ENCODE measurements around the gene GINS1.
"Not testable (repeated sequence)": the region's sequence is repeated elsewhere in the genome, so short reads cannot be mapped to it uniquely, and the experiment has no call there.

Gene GINS1

GRCh38 chr20:25390538-25391528 is 16.6 kb upstream of the GINS1 start, which contains the start of gene ABHD12:
ABHD12 (minus strand) TSS chr20:25390835; CDS start chr20:25390703, 132 bp downstream.
- peak; percentile 90 for DNase-seq

DNA sequence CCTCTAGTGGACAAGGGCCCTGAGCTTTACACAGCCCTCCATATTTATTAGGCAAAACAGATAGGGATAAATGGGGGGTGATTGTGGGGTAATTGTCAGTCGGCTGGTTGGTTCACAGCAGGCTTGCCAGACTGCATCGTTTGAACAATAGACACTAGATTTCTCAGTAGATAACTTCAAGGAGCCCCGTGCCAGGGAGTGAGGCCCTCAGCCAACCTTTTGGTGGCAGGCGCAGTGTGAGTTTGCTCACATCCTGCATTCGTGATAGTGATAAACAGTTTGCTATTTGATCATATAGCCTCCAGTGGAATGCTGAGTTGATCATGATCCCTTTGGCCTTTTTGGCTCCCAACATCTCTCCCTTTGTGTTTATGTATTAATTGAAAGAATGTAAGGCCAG is 13.2 kb upstream of the GINS1 start:
- DNase-seq, result no peak

- no peak for DNase-seq
Observed at GRCh38 chr20:25394996-25395395, 12.5 kb upstream of the GINS1 start.

DNA sequence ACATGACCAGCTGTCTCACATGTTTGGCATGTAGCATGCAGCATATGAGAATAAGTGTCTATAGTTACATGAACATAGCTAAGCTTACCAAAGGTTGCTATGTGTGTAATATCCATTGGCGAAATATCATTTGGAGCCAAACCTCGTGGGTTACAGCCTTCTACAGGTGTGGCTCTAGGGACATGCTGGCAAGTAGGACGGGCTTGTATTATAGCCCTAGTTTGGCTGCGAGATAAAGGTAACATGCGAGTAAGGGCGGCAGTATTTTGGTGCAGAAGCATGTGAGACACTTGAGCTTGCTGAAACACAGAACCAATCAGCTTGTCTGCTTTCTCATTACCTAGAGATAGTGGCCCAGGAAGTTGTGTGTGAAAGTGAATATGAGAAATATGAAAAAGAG is 10.4 kb upstream of the GINS1 start:
- no peak for DNase-seq

DNA sequence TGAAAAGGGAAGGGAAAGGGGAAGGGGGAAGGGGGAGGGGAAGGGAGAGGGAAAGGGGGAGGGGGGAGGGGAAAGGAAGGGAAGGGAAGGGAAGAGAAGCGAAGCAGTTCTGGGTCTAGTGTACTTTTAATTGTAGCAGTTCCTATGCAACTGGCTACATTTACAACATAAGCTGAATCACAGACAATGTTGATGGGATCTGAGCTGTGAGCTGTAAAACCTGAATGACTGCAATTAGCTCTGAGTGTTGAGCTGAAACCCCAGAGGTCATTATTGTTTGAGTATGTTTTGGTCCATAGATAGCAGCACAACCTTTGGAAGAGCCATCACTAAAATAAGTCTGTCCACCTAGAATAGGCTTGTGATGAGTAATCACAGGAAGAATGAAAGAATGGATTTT is 9.7 kb upstream of the GINS1 start:
- DNase-seq, result no peak

GRCh38 chr20:25398376-25399036 is 9.0 kb upstream of the GINS1 start:
- DNase-seq, result no peak

- DNase-seq, result no peak
Observed at GRCh38 chr20:25399037-25399430, 8.4 kb upstream of the GINS1 start.

DNA sequence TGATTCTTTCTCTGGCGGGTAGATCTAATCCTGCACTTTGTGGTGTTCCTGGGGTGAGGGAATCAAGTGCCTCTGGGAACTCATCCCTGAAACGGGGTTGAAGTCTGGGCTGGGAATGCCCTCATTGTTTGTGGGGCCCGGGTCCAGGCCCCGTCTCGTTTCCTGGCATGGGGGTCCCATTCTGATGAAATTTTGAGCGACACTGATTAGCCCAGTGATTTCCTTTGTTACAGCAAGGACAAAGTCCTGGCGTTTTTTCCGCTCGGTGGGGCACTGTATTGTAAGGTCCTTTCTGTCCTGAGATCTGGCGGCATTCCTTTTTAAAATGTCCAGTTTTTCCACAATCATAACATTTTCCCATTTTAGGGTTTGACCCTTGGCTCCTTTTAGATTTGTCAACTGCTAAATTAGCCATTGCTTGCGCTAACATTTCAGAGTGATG is 7.2 kb upstream of the GINS1 start:
- not testable (repeated sequence) for DNase-seq

- no peak for DNase-seq
Observed at GRCh38 chr20:25402583-25402982, 4.9 kb upstream of the GINS1 start.

DNA sequence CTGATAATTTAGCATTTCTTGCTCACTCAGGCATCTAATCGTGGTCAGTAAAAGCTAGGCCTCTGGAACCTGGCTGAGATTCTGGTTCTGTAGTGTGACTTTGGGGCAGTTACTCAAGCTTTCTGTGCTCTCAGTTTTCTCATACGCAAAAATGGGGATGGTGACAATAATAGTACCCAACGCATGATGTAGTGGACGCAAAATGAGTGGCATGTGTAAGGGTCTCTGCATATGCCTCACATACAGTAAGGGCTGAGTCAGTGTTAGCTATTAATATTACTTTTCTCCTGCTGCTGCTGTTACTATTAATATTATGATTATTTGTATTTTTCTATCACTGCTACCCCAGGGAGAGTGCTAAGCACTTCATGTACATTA is 686 bp downstream of the GINS1 start:
- no peak for DNase-seq

DNA sequence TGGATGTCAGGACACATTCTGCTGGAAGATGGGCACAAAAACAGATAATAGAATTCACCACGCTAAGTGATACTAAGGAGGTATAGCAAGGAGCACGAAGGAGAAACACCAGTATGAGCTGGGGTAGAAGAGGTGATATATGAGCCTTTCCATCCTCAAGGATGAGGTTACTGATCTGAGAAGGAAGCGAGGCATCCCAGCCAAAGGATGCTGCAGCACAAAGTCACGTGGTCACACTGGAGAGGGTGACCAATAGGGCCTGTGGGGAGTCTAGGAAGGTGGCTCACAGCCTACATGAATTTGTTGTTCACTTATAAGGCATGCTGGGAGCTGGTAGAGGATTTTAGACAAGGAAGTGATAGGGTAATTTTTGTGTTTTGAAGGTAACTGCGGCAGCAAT is 1.4 kb downstream of the GINS1 start:
- no peak for DNase-seq

GRCh38 chr20:25418776-25419175 is 11.3 kb downstream of the GINS1 start:
- no peak for DNase-seq

GRCh38 chr20:25421102-25421501 is 13.6 kb downstream of the GINS1 start:
- DNase-seq, result no peak

DNA sequence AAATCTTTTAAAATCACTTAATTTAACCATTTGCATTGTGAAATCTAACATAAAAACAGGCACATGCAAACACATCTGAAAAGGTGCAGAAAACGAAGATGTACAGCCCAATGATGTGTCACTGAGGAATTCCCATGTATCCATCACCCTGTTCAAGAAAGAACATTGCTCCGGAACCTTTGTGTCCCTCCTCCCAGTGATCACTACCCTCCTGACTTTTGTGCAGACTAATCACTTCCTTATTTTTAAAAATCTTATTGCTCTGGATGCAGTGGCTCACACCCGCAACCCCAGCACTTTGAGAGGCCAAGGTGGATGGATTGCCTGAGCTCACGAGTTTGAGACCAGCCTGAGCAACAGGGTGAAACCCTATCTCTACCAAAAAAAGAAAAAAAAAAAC is 14.6 kb downstream of the GINS1 start:
- no peak for DNase-seq

- DNase-seq, result no peak
Observed at GRCh38 chr20:25424536-25424935, 17.1 kb downstream of the GINS1 start.

DNA sequence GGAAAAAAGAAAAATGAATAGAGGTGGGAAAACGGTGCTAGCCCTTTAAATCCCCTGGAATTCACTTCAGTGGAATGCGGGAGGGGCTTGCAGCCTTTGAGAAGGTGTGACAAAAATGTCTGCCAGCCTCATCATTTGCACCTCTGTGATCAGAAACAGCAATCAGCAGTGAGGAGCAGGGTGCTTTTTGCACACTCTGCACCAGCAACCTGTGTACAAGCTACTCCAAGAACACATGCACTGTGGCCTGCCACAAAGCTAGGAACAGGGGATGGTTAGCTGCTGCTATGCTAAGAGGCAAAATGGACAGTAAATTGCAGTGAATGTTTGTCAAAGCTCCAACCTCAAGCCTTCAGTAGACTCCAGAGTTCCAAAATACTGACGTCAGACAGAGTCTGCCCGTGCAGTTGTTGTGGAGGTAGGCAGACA is 29.7 kb downstream of the GINS1 start:
- no peak for DNase-seq

DNA sequence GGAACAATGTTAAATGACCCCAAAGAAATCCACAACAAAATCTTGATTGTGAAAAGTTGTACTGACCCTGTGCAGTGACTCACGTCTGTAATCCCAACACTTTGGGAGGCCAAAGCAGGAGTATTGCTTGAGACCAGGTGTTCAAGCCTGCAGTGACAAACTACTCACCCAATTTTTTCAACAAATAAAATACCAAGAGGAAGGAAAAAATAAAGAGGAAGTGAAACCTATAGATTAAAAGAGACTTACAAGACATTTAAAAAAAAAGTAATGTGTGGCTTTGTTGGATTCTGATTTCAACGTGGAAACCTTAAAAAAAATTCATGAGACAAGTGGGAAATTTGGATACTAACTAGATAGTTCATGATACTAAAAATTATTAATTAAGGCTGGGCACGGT is 31.9 kb downstream of the GINS1 start:
- no peak for DNase-seq

- DNase-seq, result no peak
Observed at GRCh38 chr20:25444556-25444955, 37.1 kb downstream of the GINS1 start.

DNA sequence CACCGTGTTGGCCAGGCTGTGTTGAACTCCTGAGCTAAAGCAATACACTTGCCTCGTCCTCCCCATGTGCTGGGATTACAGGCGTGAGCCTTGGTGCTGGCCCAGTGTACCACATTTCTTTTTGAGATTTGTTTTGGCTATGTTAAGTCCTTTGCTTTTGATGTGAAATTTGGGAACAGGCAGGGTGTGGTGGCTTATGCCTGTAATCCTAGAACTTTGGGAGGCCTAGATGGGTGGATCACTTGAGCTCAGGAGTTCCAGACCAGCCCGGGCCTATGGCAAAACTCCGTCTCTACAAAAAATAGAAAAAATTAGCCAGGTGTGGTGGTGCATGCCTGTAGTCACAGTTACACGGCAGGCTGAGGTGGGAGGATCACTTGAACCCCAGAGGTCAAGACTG is 40.2 kb downstream of the GINS1 start:
- no peak for DNase-seq

GRCh38 chr20:25452333-25452732 is 44.9 kb downstream of the GINS1 start:
- DNase-seq, result no peak

DNA sequence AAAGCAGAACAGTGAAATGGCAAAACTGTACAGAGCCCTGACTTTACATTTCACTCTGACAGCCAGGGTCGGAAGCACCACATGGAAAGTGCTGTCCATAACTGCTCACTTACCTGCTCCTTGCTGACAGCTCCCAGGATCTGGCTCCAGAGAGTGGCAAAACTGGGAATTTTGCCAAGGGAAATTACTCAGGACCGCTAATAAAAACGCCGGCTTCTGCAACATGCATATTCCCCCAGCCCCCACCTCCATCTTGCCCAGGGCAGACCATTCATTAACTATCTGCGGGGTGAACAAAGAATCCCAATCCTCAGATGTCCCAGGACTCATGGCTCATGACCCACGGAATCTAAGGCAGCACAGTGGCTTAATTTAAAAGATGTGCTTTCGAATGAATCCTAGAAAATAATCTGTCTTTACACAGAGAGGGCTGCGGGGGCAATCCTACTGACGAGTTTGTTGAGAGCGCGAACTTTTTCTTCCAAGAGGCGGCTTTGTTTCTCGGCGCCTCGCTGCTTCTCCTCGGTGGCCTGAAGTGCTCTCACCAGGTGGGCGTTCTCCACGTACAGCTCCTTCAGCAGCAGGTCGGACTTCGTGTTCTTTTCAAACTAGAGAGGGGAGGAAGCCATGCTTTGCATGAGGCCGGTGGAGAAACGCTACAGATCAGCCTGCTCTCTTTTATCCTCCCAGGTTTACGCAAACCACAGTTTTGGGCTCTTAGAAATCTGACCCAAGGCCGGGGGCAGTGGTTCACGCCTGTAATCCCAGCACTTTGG is 45.8 kb downstream of the GINS1 start:
- DNase-seq, result no peak

- no peak for DNase-seq
Observed at GRCh38 chr20:25454153-25454900, 46.9 kb downstream of the GINS1 start.

All from activated T-cell treated with anti-CD3 and anti-CD28 coated beads for 4 hours (primary cell).